Stimulated activated CD8-positive, alpha-beta memory T cell treated with anti-CD3 and anti-CD28 coated beads, Interleukin-7, amount 100 ng/mL, for 4 hours (primary cell): ENCODE measurements around the gene ONECUT3.

Experiments used
- DNase-seq, 2 donors: peaks; one replicate each; pipeline ENCODE4 v3.0.0-alpha.2; 2020; ENCODE audit warnings: low read depth in 2 of 2

The ONECUT3 gene

DNA sequence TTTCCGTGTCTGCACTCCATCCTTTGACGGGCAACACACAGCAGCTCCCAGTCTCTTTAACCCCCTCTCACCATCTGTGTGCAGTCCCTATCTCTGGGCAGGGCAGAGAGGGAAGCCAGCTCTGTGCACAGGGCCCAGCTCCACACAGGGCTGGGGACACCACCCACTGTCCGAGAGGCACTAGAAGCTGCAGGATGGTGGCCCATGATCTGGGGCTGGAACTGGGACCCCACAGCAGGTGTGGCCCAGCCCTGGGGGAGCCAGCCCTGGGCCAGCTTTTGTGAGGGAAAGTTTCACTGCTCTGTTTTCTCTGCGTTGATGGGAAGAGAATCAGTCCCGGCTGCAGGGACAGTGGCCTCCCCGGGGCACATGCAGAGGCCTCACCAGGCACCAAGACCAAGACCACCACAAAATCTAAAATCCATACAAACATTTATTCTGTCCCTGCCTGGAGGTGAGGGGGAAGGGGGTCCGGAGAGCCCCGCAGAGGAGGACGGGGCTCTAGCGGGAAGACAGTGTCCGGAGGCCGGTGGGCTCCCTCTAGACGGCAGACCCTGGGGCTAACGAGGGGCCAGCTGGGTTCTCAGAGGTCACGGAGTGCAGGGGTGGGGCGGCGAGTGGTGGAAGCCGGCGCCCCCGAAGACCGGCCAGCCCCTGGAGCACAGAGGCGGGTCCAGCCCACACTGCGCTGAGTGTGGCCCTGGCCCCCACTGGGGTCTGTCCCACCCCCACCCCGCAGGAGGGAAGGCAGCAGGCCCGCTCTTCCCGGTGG, 61.7 kb downstream of the ONECUT3 start:
- DNase-seq: no peak

DNA sequence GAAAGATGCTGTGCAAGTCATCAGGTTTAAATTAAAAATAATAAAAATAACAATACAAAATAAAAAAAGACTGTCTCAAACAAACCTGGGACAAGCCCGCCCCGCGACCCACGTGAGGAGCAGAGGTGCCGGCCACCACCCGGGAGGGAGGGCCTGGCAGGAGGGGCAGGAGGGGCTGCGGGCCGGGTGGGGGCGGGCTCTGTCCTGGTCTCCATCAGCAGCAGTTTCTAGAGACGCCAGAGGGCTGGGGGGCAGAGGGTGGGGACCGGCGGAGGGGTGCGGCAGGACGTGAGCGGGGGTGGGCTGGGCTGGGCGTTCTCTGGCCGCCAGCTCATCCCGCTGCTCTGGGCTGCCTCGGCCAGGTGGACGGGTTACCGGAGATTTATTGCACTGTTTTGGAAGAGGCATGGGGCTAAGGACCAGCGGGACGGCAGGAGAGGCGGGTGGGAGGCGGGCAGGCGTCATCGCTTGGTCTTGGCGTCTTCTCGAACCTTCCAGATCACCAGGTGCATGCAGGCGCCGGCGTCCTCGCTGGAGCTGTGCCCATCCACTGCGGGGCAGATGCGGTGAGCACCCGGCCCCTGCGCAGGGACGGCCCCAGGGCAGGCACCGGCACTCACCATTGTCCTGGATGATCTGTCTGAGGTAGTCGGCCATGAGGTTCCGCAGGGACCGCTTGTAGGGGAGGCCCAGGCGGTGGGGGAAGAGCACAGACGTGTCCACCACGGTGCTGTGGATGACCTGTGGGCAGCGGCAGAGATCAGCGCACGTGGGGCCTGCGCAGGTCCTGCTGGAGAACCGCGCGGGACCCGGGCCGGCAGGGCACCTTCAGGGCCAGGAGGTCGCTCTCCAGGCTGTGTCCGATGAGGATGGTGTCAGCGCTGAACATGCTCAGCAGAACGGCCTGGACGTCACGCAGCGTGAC, 62.6 kb downstream of the ONECUT3 start:
- no peak for DNase-seq

DNA sequence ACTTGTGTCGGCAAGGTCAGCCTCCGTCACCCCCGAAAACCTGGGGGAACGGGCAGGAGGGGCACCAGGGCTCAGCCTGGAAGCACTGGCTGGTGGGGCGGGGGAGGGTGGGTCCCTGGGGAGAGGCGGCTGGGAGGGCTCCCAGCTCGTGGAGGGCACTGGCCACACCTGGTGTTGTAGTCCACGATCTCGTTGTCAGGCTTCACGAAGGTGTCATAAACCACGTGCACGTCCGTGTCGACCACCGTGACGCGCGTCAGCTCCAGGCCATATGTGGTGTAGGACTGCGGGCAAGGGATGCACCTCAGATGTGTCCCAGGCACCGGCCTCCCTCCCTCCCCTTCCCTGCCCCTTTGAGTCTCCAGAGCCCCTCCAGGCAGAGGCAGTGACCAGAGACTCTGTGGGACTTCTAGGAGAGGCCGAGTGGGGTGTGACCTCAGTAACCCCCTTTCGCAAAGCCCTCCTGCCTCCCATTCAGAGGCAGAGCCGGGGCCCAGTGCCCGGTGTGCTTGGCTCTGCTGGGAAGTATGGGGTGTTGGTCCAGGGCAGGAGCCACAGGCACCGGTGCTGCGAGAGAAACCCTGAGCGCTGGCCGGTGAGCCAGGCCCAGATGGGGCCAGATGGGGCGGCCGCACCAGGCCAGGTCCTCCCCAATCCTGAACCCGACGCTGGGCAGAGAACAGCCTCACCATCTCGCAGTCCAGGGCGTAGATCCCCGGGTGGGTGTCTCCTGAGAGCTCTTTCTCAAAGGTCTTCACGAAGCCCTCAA, 63.4 kb downstream of the ONECUT3 start:
- DNase-seq: no peak

DNA sequence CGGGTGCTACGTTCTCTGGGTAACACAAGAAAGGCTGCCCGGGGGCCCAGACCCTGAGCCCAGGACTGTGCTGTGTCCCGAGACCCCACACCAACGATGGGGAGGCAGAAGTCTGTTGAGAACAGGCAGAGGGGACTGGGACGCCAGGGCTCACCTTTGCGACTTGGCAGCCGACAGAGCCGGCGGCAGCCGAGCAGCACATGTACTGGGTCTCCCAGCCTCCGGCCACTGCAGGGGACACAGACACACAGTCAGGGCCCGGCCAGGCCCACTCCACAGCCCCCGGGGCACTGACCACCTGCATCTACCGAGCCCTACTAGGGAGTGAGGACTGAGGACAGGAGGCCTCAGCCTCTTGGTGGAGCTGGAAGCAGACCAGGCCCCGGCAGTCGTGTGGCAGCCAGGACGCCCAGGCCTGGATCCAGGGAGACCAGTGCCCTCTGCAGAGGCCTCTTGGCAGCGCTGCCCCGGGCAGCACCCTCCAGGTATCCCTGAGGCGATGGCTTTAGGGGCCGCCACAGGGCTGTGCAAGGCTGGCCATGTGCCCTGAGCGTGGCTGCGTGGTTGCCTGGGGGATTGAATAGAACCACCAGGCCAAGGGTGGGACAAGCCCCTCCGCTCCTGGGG, 64.4 kb downstream of the ONECUT3 start:
- no peak for DNase-seq

DNA sequence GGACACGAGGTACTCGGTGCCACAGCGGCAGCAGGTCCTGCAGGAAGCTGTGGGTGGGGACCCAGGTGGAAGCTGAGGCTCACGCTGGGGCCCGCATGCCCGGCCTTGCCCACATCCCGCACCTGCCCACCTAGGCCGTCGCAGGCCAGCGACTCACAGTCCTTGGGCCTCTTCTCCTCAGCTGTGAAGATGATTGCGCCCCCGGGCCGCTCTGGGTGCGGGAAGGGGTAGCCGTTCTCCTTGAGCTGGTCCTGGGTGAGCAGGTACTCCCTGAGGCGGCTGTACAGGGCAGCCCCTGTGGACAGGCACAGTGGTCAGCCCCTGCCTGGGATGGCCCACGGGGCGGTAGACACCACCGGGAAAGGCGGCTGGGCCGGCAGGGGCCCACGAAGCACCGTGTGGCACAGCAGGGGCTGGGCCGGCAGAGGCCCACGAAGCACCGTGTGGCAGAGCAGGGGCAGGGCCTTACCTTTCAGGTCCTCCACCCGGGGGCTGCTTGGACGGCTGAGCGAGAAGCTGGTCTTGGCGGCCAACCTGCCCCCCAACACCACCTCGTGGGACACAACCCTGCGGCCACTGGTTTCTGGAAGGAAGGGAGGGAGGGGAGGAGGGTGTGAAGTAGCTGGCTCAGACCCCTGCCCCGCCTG, 65.4 kb downstream of the ONECUT3 start:
- no peak for DNase-seq

DNA sequence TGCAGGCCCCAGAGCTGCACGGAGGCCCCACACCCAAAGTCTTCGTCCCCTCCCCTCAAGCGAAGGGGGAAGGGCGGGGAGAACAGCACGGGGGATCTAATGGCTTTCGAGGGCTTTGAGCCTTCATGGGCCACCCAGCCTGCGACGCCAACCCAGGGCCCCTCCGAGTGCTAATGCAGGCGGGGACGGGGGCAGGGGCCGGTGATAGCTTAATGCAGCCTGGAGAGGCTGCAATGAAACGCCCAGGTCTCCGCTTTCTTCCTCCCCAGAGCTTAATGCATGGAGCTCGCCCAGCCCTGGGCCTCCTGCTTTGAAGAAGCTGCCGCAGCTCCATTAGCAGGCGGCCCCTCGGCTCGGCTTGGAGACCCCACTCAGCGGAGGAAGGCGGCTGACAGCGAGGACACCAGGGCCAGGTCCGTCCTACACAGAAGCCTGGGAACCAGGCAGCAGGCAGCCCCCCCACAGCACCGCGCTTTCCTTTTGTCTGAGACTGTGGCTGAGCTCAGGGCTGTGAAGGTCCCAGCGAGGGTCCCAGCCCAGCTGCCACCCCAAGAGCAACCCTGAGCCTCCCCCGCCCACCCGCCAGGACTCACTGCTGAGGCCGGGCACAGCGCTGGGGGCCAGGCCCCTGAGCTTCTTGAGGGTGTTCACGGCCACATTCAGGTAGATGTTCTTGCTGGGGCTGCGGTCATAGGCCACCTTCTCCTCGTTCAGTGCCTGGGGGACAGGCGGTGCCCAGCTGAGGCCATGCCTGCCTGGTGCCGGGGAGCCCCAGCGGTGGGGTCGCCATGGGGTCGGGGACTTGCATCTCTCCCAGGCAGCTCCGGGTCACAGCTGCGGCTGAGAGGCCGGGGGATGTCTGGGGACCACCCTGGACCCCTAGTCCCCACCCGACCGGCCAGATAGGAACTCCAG, 66.3 kb downstream of the ONECUT3 start:
- no peak for DNase-seq

DNA sequence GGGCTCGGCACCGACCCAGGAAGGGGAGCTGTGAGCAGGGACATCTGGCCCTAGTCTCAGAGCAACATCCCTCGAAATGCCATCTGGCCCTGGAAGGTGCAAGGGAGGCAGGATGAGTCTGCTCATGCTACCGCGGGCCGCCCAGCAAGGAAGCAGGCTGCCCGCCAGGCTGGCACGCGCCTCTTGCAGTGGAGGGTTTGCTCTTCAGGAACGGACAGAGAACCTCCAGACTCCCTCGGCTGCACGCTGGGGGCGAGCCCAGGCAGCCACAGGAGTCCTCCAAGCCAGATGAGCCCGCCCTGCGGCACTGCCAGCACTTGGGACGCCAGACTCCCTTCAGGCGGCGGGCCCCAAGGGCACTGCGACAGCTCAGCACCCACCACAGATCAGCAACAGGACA, 68.9 kb downstream of the ONECUT3 start:
- DNase-seq: no peak

DNA sequence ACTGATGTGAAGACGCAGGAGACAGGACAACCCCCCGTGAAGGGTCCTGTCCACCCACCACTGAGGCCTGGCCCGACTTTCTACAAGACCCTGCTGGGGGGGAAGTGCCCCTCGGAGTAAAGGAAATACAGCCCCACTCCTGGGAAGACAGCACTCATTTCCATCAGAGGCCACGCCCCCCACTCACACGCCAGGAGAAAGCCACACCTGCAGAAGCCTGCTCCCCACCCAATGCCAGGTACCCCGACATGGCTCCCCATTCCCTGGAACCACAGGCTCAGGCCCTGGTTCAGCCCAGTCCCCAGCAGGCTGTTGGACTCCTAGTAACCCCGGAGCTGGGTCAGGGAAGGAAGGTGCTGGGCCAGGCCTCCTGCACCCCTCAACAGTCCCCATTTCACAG, 69.7 kb downstream of the ONECUT3 start:
- no peak for DNase-seq

DNA sequence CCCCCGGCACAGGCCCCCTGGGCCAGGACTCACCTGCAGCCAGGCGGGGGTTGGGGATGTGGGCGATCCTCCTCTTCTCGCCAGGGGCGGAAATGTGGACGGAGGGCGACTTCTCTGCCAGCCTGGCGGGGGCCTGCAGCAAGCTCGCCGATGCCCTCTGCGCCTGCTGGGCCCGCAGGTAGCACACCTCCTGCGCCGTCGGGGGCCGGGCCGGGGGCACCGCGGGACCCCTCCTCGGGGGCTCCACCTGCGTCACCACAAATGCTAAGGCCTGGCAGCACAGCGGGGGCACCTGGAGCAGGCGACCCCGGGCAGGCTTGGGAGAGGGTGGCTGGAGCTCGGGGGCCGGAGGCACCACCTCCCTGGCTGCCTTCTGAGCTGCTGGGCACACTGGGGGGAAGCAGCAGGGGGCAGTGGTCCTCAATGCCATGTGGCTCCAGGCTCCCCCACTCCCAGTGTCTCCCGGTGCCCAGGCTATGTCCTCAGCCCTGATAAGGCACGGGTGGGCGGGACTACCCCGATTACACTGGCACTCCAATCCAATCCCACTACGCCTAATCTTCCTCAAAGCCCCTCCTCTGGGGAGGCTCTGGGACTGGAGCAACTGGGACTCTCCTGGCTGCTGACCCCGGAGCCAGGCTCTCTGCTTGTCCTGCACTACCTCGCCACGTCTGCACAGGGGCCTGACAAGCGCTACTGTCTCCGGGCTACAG, 70.4 kb downstream of the ONECUT3 start:
- DNase-seq: no peak

DNA sequence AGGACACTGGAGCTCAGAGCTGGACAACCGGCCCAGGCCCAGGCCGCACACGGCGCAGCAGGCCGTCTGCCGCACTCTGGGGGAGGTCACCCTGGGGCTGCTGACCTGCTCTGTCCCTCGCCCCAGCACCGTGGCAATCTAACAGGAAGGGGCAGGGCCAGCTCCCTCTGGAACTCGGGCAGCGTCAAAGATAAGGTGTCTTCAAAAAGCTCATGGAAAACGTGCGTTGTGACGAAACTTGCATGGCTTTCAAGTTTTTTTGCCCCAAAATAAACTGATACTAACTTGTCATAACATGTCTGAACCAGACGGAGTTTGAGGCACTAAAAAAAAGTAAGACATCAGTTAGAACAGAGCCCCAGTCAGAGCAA, 70.9 kb downstream of the ONECUT3 start:
- DNase-seq: no peak

DNA sequence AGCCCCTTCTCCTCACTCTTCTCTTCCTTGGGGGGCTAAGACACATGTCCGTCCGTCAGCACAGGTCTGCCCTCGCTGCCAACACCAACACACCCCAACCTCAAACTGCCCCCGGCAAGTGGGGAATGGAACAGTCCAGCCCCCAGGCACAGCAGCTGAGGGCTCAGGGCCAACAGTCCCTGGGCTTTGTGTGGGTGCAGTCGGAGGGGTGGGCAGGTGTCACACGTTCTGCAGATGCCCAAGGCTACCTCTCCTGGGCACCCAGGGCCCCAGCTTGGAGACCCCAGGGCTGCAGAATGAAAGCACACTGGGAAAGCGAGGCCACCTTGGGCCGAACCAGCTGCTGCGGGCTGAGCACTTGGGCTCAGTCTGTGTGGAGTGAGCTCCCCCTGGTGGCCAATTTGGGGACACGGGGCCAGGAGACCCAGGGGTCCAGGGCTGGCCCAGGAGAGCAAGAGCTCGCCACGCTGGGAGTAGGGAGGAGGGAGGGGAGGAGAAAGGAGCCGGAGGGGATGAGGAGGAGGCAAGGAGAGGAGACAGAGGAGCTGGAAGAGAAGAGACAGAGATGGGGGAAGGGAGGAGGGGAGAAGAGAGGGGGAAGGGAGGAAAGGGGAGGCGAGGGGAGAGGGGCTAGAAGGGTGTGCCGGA, 72.7 kb downstream of the ONECUT3 start:
- DNase-seq: peak; percentile 54 to 56

DNA sequence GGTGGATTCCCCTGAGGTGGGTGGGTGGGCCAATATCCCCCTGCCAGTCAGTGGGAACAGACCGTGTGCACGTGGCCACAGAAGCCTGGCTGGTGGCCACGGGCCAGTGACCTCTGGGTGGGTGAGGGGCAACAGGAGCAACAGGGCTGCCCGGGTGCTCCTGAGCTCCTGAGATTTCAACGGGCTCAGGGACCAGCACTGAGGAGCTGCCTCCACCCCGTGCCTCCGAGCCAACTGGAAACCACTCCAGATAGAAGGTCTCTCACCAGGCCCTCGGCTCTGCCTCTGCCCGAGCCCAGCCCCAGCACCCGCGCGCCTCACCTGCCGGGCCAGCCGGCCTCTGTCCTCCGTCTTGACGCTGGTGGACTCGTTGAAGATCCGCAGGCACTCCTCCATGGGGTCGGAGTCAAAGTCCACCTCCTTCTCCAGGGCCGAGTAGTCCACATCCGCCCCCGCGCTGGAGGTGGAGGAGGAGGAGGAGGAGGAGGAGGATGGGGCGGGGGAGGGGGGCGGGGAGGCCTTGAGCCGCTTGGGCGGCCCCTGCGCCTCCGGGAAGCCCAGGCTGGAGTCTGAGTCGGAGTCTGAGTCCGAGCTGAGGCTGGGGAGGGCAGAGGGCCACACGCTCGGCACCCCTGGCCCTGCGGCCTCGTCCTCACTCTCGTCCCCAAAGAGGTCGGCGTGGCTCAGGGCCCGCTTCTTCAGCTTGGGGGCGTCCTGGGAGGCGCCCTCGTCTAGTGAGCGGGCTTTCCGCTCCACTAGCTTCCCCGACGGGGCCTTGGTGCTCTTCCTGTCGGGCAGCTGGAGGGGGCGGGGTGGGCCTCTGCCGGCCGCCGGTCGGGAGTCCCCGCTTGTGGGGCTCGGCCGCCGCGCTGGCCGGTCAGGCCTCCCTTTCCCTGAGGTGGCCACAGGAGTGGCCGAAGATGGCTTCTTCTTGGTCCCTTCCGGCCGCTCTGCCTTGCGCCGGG, 73.5 kb downstream of the ONECUT3 start:
- DNase-seq: no peak

DNA sequence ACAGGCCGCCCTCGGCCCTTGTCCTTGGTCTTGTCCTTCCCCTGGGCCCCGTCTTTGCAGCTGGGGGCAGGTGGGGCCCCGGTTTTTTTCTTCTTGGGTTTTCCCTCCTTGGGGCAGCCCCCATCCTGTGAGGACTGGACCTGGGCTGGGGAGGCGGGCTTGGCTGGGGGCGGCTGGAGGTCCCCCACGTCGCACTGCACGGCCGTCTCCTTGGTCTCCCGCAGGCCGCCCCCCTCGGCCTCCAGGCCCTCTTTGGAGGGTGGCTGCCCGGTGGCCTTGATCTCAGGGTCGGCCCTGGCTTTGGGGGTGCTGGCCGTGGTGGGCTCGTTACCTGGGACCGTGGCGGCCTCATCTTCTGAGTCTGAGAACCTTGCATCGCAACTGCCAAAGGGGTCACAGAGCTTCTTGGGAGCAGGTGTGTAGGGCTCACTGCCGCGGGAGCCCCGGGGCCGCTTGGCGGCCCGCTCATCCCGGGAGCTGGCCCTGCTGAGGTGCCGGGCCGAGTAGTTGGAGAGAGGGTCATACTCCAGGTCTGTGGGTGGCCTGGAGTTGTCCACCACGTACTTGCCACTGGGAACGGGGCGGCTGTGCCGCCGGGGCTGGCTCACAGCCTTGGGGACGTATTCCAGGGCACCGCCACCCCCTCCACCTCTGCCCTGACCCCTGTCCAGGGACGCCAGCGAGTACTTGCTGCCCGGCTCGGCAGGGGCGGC, 74.4 kb downstream of the ONECUT3 start:
- no peak for DNase-seq

DNA sequence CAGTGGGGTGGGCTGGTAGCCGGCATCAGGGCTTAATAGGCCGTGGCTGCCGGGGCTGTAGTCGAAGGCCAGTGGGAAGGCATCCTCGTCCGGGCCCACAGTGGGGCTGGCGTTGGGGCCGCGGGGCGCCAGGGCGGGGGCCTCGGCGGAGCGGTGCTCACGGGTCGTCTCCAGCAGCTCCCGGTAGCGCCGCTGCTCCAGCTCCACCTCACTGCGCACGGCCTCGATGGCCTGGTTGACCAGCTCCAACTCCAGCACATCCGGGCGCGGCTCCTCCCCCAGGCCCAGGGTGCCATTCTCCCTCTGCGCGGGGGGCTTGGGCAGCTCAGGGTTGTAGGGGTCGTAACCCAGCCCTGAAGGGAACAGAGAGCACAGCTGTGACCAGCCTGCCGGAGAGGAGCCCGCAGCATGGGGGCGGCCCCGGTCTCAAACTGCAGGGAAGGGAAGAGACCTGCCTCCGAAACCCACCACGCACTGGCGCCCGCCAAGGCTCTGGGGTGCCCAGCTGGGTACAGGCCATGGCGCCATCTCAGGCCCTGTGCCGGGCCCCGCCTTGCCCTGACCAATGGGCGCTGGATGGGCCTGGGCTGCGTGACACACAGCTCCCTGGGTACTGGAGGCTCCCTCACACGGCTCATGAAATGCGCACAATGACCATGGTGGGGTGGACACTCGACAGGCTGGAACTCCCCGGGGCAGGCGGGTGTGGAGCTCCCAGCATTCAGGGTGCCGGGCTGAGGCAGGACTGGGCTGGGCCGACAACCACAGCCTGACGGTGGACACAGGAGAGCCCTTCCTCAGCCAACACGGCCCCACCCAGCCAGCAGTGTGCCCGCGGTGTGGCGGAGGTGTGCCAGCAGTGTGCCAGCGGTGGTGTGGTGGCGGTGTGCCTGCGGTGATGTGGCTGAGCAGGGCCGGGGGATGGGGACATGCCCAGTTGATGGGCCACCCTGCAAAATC, 75.3 kb downstream of the ONECUT3 start:
- no peak for DNase-seq

DNA sequence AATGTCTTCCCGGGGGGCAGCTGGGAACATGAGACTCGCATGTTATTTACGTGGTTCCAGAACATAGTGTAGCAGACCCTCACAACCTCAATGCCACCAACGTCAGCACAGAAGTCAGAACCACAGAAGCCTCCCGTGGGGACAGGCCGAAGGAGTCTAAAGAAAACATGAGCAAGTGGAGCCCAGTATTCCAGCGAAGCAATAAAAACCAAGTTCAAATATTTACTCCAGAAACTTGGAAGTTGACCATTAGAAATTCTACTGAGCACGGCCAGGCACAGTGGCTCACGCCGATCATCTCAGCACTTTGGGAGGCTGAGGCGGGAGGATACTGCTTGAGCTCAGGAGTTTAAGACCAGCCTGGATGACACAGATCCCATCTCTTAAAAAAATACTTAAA, 76.7 kb downstream of the ONECUT3 start:
- no peak for DNase-seq

DNA sequence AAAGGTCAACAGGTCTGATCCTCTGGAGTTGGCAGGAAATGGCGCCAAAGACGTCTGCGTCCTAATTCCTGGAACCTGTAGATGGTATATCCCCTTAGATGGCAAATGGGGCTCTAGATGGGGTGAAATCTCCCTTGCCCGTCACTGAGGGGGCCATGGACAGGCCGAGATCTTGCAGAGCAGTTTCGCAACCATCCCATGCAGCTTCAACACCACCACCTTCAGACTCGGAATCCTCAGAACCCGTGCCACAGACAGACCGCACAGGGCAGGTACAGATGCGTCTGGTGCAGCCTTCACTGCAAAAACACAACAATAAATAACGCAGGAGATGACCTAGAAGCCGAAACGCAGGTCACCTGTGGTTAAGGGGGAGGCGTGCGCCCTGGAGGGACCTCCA, 77.3 kb downstream of the ONECUT3 start:
- no peak for DNase-seq
